Limb (tissue), 2 donors: ENCODE results near the gene RABGAP1.

Experiments used
- DNase-seq, 2 donors: peaks; one replicate each; pipeline ENCODE4 v3.0.0-alpha.2; 2016; ENCODE audit errors: extremely low spot score in 2 of 2

Gene RABGAP1

DNA sequence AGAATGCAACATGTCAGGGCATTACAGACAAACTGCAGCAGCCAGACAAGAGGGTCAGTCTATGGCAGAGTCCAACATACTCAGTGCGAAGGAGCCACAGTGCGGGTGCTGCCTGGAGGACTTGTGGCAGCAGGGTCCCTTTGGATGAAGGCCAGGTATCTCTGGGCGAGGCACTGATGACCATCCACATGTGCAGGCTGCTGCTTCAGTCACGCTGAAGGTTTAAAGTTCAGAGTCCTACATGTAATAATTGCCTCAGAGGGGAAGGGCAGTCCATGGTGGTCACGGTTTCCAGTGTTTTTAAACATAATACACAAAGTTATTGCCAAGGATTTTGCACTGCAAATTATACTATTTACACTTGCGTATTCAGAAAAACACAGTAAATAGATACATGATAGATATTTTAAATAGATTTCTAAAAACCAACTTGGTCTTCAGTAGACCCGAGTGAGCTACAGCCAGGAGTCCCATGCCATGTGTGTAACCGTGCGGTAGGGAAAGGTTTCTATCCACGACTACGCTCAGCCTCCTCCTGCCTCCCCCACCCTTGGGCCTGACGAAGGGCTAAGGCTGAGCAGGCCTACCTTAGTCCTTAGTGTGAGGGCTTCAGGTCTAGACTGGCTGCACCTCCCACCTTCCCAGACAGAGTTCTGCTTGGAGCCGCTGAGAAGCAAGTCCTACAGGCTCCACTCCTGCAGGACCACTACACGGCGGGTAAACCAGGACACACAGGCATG, 168.9 kb downstream of the RABGAP1 start:
- no peak for DNase-seq

DNA sequence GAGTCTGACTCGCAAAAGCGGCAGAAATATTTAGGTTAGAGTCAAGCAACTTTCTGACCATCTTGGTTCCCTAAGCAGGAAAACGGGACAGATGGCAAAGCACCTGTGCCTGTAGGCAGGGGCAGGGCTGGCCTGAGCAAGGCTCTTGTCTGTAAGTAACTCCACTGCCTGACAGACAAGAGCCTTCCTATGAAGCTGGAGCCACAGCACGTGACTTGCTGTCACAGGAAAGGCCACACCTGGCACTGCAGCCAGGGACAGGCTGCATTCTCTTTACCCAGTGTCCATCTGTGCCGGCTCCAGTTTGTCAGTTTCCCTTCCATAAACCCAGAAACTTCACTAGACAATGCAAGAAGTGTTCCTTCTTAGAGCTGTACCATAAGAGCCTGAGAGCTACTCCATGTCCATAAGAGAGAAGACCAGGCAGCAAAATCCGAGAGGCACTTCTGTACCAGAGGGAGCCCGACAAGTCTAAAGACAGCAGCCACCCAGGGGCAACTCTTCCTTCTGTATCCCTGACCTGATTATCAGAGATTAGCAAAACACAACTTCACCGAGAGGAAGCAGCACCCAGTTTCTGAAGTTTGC, 170.7 kb downstream of the RABGAP1 start:
- no peak for DNase-seq

DNA sequence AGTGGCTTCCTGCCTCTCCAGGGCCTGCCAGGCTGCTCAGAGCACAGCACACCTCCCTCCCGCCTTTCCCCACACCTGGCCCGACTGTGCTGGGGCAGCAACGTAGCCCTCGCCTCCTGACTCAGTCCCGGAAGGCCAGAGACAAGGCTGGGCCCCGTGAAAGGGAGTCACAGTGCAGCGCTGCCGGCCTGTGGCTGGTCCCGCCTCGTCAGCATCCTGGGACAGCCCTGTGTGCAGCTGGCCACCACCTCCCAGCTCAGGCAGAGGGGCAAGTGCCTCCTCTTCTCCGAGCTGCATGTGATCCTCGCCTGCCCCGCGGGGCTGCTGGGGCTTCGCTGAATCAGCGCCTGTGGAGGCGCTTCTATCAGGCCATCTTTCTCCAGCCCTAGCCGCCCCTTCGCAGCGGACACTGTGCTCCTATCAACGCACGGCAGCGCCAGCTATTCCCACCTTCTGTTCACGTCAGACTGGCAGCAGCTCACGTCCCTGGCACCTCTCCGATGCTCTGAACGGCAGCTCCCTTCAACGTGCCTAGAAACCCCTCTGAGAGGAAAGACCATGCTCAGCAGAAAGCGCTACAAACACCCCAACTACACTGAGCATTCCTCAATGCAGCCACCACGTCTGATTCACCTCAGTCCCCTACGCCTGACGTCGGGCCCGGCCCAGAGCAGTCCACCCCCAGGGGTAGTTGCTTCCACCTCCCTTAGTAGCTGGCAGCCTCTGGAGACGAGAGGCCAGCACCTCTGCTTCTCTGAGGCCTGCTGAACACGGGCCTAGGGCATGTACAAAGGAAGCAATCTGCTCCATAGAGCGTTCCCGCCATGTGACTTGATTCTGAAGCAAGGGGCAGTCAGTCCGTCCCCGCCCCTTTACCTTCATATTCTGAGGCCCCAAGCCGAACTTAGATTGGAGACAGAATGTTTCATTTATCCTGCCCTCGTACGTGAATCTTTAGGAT, 171.5 kb downstream of the RABGAP1 start:
- no peak for DNase-seq

DNA sequence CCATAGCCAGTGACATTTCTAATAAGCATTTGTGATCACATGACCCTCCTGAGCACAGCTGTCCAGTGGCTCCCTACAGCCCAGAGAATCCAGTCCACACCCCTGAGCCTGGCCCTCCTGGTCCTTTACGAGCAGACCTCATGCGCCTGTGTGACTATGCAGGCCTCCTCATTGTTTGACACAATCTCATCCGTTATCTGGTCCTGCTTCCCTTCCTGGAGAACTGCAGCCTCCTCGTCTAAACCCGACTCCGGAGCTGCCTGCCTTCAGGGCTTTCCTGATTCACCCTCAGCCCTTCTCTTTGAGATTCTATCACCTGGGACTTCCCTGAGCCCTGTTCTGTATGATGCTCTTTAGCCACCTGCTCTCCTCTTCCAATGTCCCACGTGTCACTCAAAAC, 172.4 kb downstream of the RABGAP1 start:
- no peak for DNase-seq

DNA sequence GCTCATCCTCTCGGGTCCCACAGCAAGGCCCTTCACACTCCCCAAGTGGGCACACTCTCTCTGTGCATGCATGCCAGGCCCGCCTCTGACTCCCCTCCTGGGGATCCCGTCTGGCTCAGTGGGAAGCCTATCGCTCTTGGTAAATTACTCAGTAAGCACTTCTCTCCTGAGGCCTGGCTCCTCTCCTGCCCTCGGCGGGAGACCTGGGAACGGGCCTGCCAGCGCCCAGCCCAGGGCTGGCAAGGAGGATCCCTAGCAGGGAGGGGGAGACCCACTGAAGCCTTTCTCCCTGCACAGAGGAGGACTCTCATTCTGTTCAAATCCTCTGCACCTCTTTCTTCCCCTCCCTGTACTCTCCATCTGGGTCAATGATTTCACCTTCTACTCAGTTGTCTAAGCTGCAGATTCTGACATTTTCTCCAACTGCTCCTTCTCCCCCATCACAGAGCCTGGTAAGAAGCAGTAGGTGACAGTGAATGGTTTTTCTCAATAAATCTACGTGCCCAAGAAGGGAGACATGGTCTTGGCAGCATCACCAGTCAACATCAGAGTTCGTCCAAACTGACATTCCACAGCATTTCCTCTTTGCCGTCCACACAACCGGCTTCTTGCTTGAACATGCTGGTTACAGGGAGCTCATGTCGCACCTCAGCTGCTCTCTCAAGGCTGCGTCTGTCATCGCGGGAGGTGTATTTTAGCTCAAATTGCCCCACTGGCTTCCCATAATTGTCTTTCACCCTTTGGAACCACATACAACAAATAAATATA, 174.5 kb downstream of the RABGAP1 start:
- DNase-seq, result no peak

DNA sequence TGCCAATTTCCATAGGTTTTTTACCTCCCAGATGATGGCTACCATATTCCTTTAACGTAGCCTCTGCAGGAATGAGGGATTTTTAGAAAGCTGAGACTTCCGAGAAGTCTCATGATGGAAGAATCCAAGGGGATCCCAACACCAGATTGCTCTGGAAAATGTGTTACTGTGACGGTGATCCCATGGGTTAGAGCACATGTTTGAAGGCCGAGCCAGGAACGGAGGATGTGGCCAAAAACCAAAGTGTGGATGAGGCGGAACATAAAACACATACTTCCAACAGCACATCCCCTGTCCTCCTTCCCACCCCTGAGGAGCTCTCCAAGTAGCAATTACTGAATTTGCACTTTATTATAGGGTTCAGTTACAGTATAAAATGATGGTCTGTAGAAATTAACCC, 175.2 kb downstream of the RABGAP1 start:
- DNase-seq, result no peak

DNA sequence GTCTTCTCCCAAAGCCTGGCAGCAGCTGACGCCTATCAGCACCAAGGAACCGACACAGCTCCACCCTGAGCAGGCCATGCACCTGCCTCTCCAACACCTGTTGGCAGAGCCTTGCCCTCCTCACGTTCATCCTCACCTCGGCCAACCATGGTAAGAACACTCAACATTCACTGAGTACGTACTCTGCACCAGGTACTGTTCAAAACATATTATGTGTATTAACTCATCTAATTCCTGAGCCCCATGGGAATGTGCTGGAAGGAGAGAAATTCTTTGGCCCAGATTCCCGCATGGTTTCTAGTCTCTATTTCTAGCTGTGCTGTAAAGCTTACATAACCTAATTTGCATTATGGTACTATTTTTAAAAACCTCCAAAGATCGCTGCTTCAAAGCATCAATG, 178.7 kb downstream of the RABGAP1 start:
- no peak for DNase-seq

DNA sequence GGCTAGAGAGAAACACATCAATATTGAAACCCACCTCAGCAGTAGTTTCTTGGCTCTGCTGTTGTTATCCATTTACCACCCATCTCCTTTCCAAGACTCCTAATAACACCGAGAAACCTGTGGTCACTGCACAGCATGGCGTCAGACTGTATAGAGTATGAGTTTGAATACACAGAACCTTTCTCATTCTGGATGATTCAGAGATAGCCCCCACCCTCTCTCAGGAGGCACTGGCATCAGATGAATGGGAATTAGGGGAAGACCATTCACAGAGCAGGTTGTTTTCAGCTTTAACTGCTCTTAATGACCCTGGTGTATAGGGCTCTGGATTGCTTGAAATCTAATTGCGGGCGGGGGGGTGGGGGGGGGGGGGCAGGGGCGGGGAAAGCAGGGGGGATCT, 179.3 kb downstream of the RABGAP1 start:
- no peak for DNase-seq

DNA sequence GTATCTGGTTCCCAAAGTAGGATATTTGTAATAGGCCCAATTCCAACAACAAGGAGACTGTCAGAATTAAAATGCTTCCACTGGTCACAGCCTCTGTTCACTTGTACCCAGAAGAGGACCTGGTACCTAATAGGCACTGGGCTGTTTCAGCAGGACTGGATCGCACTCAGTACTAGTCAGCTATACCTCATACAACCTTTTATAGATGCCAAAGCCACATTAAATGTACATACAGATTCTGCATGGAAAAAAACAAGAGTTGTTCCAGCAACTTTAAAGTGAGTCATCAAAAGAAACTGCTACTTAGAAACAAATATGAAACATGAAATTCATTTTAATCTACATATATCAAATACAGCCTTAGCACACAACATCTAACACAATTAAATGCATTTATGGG, 180.1 kb downstream of the RABGAP1 start:
- no peak for DNase-seq

DNA sequence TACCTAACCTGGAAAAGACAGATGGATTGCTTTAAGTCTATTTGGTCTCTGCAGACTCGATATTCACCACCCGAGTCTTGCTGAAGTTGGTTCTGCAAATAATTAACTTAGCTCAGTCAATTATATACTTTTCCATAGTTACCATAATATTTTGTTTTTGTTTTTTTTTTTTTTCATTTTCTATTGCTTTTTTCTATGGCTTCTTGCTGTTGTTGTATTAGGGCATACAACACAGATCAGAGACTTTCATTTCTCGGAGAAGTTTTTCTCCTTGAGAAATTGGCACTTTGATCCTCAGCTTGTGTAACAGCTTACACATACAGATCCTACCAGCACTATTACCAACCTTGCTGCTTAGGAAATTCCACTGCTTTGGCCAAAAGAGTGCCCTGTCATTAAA, 180.6 kb downstream of the RABGAP1 start:
- DNase-seq, result no peak

DNA sequence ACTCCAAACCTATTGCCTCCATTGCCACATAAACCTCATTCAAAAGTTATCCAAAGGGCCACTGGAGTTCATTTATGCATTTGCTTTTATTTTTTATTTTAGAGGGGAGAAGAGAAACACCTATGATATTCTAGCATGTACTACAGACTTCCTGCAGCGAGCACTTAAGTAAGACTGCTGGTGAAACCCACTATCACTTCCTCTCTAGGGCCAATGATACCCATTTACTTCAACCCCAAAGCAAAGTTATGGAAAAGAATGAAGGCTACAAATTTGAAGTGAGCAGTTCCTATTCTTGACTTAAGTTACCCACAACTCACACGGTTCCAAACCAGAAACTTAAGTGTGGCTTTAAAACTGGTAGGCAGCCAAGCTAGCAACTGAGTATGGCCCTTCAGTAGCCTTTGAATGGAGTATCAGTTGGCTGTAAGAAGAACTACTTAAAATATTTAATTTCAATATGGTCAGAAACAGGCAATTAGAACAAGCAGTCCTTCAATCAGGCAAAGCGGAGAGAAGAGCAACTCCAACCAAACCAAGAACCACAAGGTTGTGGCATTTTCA, 186.8 kb downstream of the RABGAP1 start:
- no peak for DNase-seq

DNA sequence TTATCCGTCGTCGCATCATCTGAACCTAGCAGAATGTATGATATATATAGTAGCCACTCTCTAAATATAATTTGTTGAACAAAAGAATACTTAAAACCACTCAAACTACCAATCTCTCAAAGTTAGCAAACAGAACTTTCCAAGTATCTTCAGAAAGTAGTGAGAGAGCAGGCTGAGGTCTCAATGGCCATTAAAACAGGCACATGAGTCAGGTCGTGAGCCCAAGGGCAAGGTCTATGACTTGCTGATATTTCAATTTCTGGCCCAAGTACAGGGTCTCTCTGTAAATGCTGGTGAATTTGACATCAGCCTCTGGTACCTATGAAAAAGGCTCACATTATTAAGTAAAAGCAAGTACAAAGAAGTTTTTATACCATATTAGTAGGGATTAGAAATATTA, 187.8 kb downstream of the RABGAP1 start:
- no peak for DNase-seq

DNA sequence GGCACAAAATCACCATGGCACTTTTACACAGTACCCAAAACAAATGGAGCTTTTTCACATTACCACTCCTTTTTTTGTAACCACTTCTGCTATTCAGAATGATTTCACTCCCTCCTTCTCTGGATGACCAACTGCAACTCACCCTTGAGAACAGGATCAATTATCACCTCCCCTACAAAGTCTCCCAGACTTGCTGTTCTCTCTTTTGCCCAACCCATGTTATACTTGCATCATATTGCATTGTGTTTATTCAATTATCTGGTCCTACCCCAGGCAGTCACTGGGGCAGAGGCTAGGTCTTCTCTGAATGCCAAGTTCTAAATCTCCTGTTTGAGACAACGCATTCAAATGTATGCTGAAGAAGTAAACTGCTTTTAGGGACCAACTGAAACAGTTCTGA, 188.6 kb downstream of the RABGAP1 start:
- no peak for DNase-seq

DNA sequence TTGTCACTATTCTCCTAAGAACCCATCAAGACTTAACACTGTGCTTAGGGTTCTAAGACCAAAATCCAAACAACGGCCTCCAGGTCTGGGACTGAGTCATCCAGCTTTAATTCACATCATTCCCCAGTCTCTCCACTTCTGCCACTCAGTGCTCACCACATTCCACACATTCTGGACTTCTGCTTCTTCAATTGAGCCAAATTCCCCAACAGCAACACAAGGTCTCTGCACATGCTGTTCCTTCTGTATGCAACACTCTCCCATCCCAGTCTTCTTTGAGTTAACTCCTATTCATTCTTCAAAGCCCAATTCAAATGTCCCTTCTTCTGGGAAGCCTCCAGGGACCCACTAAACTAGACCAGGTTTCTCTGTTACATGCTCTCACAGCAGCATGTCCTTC, 190.4 kb downstream of the RABGAP1 start:
- no peak for DNase-seq

DNA sequence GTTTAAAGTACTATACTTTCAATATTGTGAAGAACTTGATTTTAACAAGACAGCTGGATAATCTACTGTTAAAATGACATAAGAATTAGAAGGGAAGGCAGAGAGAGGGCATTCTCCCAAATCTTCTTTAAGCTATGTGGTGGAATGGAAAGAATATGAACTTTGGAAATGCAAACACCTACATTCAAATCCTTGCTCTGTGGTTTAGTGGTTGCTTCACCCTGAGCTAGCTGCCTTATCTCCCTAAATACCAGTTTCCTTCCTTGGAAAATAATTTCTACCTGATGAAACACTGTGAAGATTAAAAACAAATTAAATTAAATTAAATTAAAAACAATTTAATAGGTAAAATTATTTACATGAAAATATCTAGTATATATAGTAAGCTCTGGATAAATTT, 191.2 kb downstream of the RABGAP1 start:
- no peak for DNase-seq

DNA sequence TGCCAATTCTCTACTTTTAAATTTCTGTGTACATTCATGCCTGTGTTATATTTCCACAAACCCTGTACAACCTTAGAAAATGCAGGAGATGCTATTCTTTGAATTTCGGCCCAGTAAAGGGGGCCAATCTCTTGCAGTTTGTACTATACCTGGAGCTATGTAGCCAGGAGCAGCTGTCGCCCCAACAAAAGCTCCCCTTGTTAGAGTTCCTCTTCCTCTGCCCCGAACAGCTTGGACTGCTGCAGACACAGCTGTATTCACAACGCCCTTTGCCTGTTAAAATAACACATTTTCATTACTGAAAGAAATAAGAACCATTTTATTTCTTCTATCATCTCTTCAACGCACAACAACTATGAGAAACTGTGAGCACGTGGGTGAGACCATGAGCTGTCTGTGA, 191.9 kb downstream of the RABGAP1 start:
- no peak for DNase-seq

DNA sequence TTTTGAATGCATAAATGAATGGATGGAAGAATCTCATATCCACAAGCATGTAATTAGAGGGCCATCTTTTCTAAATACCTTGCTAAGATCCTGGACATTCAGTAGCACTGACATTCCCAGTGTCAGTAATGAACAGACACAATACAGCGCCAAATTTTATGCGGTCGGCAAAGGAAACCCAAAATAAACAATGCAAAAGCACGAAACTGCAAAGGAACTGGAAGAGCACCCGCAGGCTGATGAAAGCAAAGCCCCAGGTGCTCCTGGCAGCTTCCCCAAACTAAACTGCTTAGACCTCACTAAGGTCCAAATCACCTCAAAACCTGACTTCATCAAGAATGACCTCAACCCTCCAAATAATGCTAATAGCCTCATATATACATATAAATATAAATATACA, 194.6 kb downstream of the RABGAP1 start:
- DNase-seq, result no peak

DNA sequence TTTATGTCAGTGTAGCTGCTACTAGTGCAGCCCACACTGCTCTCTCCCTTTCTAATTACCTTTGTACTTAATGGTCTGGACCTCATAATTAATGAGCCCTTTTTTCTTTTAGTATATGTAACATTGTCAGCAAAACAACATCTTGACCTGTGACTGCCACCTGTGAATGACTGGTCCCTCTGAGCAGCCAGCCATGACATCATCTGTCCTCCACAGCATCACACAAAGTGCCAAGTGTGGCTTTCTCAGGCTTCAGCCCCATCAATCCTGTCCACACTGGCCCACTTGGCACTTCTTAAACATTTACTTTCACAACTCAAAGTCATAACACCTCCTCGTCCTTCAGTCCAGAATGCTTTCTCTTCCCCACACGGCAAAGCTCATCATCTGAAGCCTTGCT, 197.3 kb downstream of the RABGAP1 start:
- no peak for DNase-seq

DNA sequence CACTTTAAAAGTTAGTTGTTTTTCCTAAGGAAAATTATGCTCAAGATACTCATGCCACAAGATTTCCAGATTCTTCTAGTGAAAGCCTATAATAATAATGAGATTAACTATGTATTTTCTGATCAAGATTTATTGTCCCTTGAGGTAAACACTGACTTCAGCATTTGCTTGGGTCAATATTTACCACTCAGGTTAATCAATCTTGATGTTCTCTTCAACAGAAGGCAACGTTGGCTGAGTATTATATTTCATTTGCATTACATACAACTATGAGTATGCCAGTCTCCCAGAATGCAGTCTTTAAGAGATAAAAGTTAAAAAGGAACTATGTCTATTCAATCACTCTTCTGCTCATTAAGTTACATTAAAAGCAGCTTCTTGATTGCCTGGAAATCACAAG, 208.2 kb downstream of the RABGAP1 start:
- no peak for DNase-seq

DNA sequence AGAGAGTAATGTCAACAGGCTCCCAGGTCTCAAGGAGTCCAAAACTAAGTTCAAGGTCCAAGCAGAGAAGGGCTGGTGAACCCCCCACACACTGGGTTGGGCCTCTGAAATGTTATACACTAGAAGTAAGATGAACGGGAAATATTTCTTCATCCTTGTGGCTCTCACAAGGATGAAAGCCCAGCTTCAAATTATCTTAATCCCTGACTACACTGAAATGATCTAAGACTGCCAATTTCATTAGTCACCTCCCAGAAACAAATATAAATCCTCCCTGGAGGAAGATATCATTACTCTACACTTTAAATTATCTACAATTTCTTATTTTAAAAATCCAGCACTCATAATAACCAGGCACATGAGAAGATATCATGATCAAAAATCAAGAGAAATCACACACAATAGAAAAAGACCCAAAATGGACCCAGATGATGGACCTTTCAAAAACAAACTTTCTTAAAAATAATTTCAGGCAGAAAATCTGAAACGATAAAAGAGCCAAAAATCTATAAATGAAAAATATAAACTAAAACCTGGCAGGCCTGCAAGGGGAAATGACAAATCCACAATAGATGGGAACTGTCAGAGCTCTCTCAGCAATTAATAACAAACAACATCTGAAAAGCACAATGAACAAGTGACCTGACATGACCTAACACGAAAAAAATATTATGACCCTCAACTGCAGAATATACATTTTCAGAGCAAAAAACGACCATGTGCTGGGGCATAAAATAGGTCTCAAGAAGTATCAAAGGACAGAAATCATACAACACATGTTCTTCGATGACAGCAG, 210.1 kb downstream of the RABGAP1 start:
- DNase-seq, result no peak
